Astrocyte (in vitro differentiated cells and primary cell): ENCODE results near the gene LRRTM1.

Experiments used
- CTCF ChIP-seq: IDR thresholded peaks from 2 replicates; pipeline ENCODE4 v1.5.1; 2011; ENCODE audit warnings: low read depth, mild to moderate bottlenecking, inconsistent platforms, low read length, moderate library complexity; ENCODE audit not compliant: insufficient read depth
- EZH2 ChIP-seq: IDR thresholded peaks from 2 replicates; pipeline ENCODE4 v1.6.1; 2012; ENCODE audit warnings: mild to moderate bottlenecking, low read length, inconsistent platforms; ENCODE audit not compliant: insufficient read depth

GRCh38 chr2:80302001-80302313 lies 2.6 kb downstream of the LRRTM1 start:
- TF ChIP-seq CTCF (no peak), EZH2 (no peak)
